ENCODE data around the gene MTCL1. TPM values are rescaled to one million over a fixed set of nuclear protein-coding genes. Genes with fewer than 3 reads are reported as not detected.

MTCL1 gene
- total RNA-seq, 1 experiment from 2014 or later: 9.8 TPM

DNA sequence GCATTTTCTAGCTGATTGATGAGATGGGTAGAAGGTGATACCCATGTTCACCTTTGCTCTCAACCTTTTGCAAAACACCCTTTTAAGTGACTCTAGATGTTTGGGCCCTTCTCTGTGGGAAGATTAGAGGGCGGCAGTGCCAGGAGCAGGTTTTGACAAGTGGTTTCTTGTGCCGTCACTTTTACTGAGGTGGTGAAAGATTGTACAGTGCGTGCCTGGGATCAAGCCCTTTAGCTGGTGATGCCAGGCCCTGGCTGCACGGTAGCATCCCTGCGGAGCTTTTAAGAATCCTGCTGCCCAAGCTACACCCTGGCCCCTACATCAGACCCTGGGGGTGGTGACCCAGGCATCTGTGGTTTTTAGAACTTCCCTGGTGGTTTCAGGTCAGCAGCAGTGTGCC is 29.1 kb downstream of the MTCL1 start:
- Histone ChIP-seq H3K36me3 (no peaks in the 10 kb centered on the region), H3K4me3 (no peak overlapping the region), H3K9me3 (replicated peaks) (no peaks in the 10 kb centered on the region), H3K4me1 (no peaks in the 10 kb centered on the region), H3K27me3 (no peaks in the 10 kb centered on the region), H3K27ac (no peak overlapping the region)
- no peak for DNase-seq

DNA sequence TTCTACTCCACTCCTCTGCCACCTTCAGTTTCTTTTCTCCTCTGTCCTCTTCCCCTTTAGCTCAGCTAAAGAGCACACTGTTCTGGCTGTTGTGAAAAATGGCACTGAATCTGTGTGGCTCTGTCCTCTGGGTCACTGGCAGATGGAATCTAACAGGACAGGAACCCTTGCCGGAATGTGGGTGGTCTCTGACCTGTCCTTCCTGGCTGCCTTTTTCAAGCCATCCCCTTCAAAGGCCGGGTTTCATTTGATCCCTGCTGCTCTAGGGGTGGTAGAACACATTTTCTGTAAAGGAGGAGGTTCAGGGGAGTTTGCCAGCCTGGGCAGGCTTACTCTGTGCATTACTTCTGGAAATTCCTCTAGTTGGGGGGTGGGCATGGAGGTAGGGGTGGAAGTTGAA is 29.9 kb downstream of the MTCL1 start:
- DNase-seq: peak in 1 of 2 experiments; percentile 1
- Histone ChIP-seq H3K4me3 (no peak overlapping the region), H3K36me3 (no peaks in the 10 kb centered on the region), H3K27me3 (no peaks in the 10 kb centered on the region), H3K27ac (no peak overlapping the region), H3K4me1 (no peaks in the 10 kb centered on the region), H3K9me3 (replicated peaks) (no peaks in the 10 kb centered on the region)

DNA sequence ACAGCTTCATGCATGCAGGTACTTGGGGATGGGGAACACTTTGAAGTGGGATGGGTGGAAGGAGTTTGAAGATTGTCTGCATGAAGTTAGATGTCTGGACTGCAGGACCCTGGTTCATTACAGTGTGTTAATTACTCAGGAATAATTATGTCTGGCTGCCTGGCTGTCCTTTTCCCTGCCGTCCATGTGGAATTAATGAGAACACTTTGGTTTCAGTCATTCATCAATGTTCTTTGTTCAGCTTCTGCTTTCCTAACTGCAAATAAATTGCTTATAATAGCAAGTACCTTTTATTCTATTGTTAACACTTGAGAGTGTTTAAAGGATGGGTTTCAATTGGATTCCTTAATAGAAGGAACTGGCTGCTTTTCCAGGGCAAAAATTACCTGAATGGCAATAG is 35.8 kb downstream of the MTCL1 start:
- H3K27me3 ChIP-seq: no peaks in the 10 kb centered on the region
- no peak overlapping the region for H3K4me3 ChIP-seq
- no peaks in the 10 kb centered on the region for H3K36me3 ChIP-seq
- DNase-seq: no peak
- no peaks in the 10 kb centered on the region for H3K4me1 ChIP-seq
- no peaks in the 10 kb centered on the region for H3K9me3 ChIP-seq (replicated peaks)
- no peak overlapping the region for H3K27ac ChIP-seq

GRCh38 chr18:8741532-8741931 is 36.2 kb downstream of the MTCL1 start:
- no peak for DNase-seq
- Histone ChIP-seq H3K36me3 (no peaks in the 10 kb centered on the region), H3K9me3 (replicated peaks) (no peaks in the 10 kb centered on the region), H3K27me3 (no peaks in the 10 kb centered on the region), H3K4me1 (no peaks in the 10 kb centered on the region), H3K4me3 (no peak overlapping the region), H3K27ac (no peak overlapping the region)

DNA sequence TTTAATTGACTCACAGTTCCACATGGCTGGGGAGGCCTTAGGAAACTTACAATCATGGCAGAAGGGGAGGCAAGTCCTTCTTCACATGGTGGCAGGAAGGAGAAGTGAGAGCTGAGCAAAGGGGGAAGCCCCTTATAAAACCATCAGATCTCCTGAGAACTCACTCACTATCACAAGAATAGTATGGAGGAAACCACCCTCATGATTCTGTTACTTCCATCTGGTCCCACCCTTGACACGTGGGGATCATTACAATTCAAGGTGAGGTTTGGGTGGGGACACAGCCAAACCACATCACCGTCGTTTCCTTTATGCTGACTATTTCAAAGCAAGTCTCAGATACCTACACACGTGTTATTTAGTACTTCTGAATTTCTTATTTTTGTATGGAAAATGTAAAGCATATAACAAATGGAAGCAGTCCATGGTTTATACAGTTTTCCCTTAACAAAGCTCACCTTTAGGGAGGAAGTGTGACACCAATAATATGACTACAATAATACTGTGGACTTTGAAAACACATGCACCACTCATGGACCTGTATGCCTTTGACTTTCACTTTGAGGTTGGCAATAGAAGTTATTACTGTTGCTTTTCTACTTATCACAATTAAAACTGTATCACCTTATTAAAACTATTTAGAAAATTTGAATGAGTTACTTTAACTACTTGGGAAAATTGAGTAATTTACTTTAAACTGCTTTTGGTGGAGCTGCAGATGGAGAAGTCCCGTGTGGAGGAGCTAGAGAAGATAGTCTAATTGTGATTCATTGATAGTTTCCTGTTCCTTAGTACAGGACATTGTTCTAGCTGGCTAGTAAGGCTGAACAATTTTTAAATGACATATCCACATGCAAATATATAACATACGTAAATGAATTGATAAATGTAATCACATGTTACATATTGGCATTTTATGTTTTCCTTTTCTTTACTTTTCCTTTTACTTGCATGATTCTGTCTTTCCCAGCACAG is 37.3 kb downstream of the MTCL1 start:
- Histone ChIP-seq H3K27me3 (no peaks in the 10 kb centered on the region), H3K9me3 (replicated peaks) (no peaks in the 10 kb centered on the region), H3K4me3 (no peak overlapping the region), H3K36me3 (no peaks in the 10 kb centered on the region), H3K4me1 (no peaks in the 10 kb centered on the region), H3K27ac (no peak overlapping the region)
- DNase-seq: no peak

- no peaks in the 10 kb centered on the region for H3K36me3 ChIP-seq
- no peak overlapping the region for H3K27ac ChIP-seq
These were observed 38.7 kb downstream of the MTCL1 start for GRCh38 chr18:8744038-8744437.

DNA sequence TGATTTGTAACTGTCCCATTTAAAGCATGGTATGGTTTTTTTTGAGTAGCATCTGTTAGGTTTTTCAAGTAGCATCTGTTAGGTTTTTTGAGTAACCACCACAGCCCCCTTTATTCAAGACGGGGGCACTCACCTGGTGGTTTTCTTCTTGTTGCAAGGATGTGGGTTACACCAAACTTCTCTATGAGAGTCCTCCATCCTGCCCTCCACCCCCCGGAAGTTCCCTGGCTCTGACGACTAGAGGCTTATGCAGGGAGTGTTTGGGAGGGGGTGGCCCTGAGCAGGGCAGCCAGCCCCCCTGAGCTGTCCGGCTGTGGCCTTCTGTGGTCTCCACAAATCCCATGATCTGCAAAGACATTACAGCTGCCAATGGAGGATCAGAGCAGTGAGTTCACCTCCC is 39.3 kb downstream of the MTCL1 start:
- DNase-seq: no peak
- no peak overlapping the region for H3K27ac ChIP-seq
- H3K4me1 ChIP-seq: no peaks in the 10 kb centered on the region
- H3K27me3 ChIP-seq: no peaks in the 10 kb centered on the region
- H3K36me3 ChIP-seq: no peaks in the 10 kb centered on the region
- no peak overlapping the region for H3K4me3 ChIP-seq
- H3K9me3 ChIP-seq (replicated peaks): no peaks in the 10 kb centered on the region

More at GRCh38 chr18:8744038-8744437, 38.7 kb downstream of the MTCL1 start:
- no peak overlapping the region for H3K4me3 ChIP-seq
- no peak for DNase-seq
- H3K9me3 ChIP-seq (replicated peaks): no peaks in the 10 kb centered on the region
- no peaks in the 10 kb centered on the region for H3K4me1 ChIP-seq
- no peaks in the 10 kb centered on the region for H3K27me3 ChIP-seq

GRCh38 chr18:8745355-8746014 is 40.1 kb downstream of the MTCL1 start:
- Histone ChIP-seq H3K9me3 (replicated peaks) (no peaks in the 10 kb centered on the region), H3K4me1 (no peaks in the 10 kb centered on the region), H3K4me3 (no peak overlapping the region), H3K27ac (no peak overlapping the region), H3K27me3 (no peaks in the 10 kb centered on the region), H3K36me3 (no peaks in the 10 kb centered on the region)
- DNase-seq: no peak

DNA sequence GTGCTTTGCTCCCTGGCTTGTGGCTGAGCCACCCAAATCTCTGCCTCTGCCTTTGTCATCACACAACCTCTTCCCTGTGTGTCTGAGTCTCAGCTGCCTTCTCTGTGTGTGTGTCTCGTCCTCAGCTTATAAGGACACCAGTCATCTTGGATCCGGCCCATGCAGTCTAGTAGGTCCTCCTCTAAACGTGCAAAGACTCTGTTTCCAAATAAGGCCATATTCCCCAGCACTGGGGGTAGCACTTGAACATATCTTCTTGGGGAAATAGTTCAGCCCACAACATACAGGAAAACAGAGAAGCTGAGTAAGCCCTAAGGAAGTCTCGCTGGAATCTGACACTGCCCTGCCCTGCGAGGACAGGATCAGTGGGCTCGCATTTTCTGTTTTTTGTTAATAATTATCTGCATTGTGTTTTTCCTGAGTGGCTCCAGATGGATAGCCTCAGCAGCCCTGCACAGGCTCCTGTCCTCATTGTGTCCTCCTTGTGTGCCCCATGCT is 42.1 kb downstream of the MTCL1 start:
- no peak for DNase-seq
- Histone ChIP-seq H3K36me3 (no peaks in the 10 kb centered on the region), H3K27ac (no peak overlapping the region), H3K9me3 (replicated peaks) (no peaks in the 10 kb centered on the region), H3K4me3 (no peak overlapping the region), H3K4me1 (no peaks in the 10 kb centered on the region), H3K27me3 (no peaks in the 10 kb centered on the region)

GRCh38 chr18:8749492-8749891 is 44.1 kb downstream of the MTCL1 start:
- no peaks in the 10 kb centered on the region for H3K27me3 ChIP-seq
- H3K36me3 ChIP-seq: no peaks in the 10 kb centered on the region
- H3K4me1 ChIP-seq: no peaks in the 10 kb centered on the region
- no peaks in the 10 kb centered on the region for H3K9me3 ChIP-seq (replicated peaks)
- no peak for DNase-seq
- H3K27ac ChIP-seq: no peak overlapping the region
- no peak overlapping the region for H3K4me3 ChIP-seq

DNA sequence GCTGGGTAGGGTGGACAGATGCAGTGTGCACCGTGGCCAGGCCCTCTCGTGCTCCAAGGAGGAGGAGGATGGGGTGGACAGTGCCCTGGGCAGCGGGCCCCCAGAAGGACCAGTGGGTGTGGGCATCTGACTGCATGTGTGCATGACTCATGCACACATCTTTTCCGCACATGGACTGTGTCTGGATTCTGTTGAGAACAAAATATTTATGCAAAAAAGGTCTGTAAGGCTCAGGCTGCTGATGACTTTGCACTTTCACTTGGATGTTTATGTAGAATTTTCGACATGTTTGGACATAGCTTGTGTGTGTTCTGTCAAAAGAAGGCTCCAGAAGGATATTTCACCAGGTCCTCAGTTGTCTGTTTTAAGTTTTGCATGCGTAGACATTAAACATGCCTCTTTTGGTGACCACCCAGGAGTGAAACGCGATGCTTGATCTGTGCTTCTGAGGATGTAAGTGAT is 45.6 kb downstream of the MTCL1 start:
- no peak overlapping the region for H3K27ac ChIP-seq
- DNase-seq: no peak
- H3K4me1 ChIP-seq: no peaks in the 10 kb centered on the region
- H3K27me3 ChIP-seq: no peaks in the 10 kb centered on the region
- no peaks in the 10 kb centered on the region for H3K36me3 ChIP-seq
- no peak overlapping the region for H3K4me3 ChIP-seq
- H3K9me3 ChIP-seq (replicated peaks): no peaks in the 10 kb centered on the region

DNA sequence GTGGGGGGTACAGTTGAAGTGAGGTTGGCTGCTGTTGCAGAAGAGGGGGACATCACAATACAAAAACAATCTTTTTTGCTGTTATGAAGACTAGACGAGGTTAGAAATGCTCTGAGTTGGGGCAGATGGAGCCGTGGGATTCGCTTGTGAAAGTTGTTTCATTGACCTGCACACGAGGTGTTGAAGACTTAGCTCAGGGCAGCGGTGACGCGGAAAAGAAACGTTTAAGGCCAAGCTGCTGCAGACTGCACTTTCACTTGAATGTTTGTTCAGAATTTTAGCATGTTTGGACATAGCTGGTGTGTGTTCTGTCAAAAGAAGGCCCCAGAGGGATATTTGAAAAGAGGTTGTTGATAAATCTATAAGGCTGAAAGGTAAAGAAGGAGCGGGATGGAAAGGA is 46.3 kb downstream of the MTCL1 start:
- Histone ChIP-seq H3K4me1 (no peaks in the 10 kb centered on the region), H3K4me3 (no peak overlapping the region), H3K27ac (no peak overlapping the region)

DNA sequence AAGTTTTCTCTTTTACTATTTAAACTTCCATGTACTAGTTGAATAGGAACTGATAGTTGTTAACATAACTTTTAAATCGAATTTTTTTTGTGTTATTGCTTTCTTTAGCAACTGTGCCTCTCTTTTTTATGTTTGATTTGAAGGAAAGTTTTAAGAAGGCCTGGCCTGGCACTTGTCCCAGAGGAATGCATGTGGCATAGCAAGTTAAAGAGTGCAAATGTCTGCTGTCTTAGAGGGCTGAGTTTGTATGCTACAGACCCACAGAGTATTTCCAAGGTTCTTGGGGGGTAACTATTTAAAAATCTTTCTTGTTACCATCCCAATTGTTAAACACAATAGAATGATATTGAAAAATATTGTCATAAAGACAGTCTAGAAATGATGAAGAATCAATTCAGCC is 47.0 kb downstream of the MTCL1 start:
- no peaks in the 10 kb centered on the region for H3K4me1 ChIP-seq
- H3K27me3 ChIP-seq: no peaks in the 10 kb centered on the region
- H3K27ac ChIP-seq: no peak overlapping the region
- no peaks in the 10 kb centered on the region for H3K9me3 ChIP-seq (replicated peaks)
- no peaks in the 10 kb centered on the region for H3K36me3 ChIP-seq
- DNase-seq: no peak
- H3K4me3 ChIP-seq: no peak overlapping the region

More for the DNA sequence above, 46.3 kb downstream of the MTCL1 start:
- H3K27me3 ChIP-seq: no peaks in the 10 kb centered on the region
- no peaks in the 10 kb centered on the region for H3K36me3 ChIP-seq
- no peaks in the 10 kb centered on the region for H3K9me3 ChIP-seq (replicated peaks)
- no peak for DNase-seq

DNA sequence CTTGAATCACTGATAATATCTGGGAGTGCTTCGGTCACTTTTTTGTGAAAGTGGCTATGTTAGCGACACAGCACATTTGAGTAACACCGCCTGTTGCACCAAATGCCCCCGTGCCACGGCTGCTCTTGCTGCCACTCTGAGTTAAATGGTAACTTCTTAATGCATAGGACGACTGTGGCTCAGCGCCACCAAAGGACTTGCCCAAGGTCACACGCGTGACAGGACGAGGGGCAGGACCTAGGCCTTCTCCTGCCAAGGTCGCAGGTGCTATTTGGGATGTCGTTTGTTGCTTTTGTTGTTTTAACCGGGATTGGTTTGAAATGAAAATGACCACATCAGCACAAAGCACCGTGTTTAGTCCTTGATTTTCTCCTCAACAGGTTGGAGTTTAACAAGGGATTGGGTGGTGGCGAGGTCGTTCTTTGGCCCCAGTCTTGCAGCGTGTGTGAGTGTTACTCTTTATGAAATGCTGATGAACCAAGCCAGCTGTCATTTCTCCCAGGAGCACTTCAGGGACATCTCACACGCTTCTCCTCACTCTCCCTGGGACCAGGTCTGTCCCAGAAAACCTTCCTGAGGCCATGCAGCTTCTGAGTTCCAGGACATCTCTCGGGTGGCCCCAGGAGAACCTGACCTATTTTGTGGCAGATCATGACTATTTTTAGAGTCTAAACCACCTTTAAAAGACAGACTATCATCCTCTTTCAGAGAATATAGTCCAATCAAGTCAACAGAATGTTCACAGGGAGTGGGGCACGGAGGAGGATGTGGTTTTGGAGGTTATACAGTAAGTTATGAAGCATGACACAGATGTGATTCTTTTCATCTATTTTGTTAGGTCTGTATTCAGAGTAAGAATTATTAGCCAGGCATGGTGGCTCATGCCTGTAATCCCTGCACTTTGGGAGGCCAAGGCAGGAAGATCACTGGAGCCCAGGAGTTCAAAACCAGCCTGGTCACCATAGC is 49.9 kb downstream of the MTCL1 start:
- Histone ChIP-seq H3K9me3 (replicated peaks) (no peaks in the 10 kb centered on the region), H3K27me3 (no peaks in the 10 kb centered on the region), H3K4me3 (no peak overlapping the region), H3K4me1 (no peaks in the 10 kb centered on the region), H3K36me3 (no peaks in the 10 kb centered on the region), H3K27ac (peak overlapping the region; percentile 25; the same call in 1 of the 2 replicates)
- DNase-seq: peak in 1 of 2 experiments; percentile 15
